Neural progenitor cell (in vitro differentiated cells): ENCODE data around the gene PAQR6.

Source experiments
- EZH2 ChIP-seq: fragments of 200-600 bp; sonication (generic); IDR thresholded peaks from 2 replicates; pipeline ENCODE4 v1.6.1; 2017; ENCODE audit warnings: antibody characterized with exemption, mild to moderate bottlenecking, moderate library complexity
- EZH2phosphoT487 ChIP-seq: fragments of 200-600 bp; sonication (generic); IDR thresholded peaks from 2 replicates; pipeline ENCODE4 v1.6.1; 2017; ENCODE audit warnings: antibody characterized with exemption
- TF ChIP-seq, protein P1 (sequence below): fragments of 200-600 bp; sonication (generic); IDR thresholded peaks from 2 replicates; pipeline ENCODE4 v1.5.1; 2017; ENCODE audit warnings: antibody characterized with exemption, mild to moderate bottlenecking

GRCh38 chr1:156284112-156284511 is 36.3 kb upstream of the PAQR6 start, which contains the start of gene TMEM79:
- TF ChIP-seq, protein P1, sequence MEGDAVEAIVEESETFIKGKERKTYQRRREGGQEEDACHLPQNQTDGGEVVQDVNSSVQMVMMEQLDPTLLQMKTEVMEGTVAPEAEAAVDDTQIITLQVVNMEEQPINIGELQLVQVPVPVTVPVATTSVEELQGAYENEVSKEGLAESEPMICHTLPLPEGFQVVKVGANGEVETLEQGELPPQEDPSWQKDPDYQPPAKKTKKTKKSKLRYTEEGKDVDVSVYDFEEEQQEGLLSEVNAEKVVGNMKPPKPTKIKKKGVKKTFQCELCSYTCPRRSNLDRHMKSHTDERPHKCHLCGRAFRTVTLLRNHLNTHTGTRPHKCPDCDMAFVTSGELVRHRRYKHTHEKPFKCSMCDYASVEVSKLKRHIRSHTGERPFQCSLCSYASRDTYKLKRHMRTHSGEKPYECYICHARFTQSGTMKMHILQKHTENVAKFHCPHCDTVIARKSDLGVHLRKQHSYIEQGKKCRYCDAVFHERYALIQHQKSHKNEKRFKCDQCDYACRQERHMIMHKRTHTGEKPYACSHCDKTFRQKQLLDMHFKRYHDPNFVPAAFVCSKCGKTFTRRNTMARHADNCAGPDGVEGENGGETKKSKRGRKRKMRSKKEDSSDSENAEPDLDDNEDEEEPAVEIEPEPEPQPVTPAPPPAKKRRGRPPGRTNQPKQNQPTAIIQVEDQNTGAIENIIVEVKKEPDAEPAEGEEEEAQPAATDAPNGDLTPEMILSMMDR = no peak
- no peak for TF ChIP-seq EZH2
- TF ChIP-seq EZH2phosphoT487 = no peak
